ENCODE measurements around the gene RSL24D1.
A peak's percentile ranks its signal among the peaks of the same experiment; 100 is the strongest.
"Not testable (repeated sequence)": the region's sequence is repeated elsewhere in the genome, so short reads cannot be mapped to it uniquely, and the experiment has no call there.

The RSL24D1 gene

DNA sequence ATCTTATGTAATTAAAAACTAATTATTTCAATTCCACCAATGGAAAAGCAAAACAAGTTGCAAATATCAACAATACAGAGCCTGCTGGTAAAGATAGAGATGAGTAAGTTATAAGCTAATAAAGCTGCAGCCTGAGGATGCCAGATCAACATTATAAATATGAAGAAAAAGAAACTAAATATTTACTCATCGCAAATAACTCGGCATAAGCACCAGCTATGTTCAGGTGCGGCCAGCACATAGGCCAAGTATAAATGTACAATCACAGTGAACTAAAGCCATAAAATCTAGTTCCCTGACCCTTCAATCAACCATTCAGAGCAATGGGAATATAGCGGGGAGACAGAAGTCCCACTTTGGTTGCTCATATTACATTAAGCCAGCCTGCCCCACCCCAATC is 7.7 kb upstream of the RSL24D1 start:
- DNase-seq (ENCODE audit: low read depth), result no peak

DNA sequence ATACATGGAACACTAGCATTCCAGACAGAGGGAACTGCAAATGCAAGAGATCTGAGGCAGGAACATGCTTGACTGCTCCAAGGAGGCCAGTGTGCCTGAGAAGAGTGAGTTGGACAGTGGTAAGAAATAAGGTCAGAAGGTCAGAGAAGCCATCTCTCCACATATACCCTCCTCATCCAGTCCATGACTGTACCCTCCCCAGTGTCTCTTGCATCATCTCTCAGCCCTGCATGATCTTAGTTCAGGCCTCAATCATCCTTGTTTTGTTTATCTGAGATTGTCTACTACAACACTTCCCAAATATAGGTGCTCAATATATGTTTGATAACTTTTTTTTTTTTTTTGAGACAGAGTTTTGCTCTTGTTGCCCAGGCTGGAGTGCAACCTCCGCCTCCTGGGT is 5.5 kb upstream of the RSL24D1 start:
- DNase-seq (ENCODE audit: low read depth), result no peak

DNA sequence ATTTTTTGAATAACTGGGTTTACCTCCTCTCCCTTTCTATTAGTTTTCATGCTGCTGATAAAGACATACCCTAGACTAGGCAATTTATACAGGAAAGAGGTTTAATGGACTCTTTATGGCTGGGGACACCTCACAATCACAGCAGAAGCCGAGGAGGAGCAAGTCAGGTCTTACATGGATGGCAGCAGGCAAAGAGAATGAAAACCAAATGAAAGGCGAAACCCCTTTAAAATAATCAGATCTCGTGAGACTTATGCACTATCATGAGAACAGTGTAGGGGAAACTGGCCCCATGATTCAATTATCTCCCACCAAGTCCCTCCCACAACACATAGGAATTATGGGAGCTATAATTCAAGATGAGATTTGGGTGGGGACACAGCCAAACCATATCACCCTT is 2.0 kb upstream of the RSL24D1 start:
- DNase-seq (ENCODE audit: low read depth), result no peak

DNA sequence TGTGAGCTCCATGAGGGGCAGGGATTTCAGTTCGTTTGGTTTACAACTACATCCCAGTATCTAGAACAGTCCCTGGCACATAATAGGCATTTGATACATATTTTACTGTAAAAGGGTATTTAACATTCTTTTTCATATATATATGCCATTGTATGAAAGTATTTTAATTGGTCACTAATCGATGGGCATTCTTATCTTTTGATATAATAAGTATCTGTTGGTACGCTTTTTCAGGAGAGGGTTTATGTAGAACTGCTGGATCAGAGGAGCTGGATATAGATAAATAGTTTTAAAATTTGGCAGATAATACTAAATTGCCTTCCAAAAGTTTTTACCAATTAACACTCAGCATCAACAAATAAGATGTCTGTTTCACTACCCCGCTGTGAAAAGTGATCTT is 978 bp upstream of the RSL24D1 start:
- DNase-seq (ENCODE audit: low read depth), result no peak

DNA sequence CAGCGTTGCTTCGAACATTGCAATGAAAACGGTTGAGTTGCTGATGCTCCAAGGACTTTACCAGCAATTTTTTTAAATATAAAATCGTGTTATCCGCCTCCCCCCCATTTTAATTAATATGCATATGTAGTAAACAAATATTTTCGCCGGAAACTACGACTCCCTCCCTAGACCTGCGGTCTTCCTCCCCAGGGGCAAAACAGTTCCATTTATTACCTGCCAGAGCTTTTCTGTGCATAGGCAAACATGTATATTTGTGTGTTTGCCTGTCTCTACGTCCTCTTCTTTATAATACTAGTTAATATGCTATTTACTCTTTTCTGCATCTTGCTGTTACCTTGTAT is 593 bp upstream of the RSL24D1 start:
- no peak for DNase-seq (ENCODE audit: low read depth)

DNA sequence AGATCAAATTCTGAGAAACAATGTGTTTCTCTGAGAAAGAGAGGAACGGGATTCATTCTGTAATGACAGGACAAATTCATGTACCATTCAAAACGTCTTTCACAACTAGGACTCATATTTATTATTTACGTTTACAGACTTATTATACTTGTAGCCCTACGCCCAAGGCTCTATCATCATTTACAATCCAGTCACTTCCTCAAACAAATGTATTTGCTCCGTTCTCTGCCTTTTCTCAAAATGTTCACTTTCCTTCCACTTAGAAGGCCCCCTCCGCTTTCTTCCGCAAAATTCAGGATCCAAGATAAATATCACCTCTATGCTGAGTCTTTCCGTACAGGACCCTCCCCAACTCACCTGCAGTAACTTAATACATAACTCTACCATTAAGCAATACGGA is 745 bp downstream of the RSL24D1 start:
- no peak for DNase-seq (ENCODE audit: low read depth)

DNA sequence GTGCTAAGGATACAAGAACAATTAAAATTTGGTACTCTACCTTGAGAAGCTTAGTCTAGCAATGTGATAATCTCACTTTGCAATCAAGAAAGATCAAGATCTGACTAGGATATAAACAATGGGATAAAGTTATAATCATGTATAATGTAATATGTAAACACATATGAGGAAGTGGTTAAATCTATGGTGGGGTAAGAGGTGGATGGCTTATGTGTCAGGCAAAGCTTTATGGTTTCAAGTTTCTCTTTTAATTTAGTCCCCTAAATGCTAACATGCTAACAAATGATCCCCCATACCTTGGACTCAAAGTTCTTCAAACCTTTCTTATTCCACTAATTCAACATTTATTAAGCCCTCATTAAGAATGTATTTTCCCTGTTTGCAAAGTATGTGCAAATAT is 2.5 kb downstream of the RSL24D1 start:
- peak; percentile 11 for DNase-seq (ENCODE audit: low read depth)

DNA sequence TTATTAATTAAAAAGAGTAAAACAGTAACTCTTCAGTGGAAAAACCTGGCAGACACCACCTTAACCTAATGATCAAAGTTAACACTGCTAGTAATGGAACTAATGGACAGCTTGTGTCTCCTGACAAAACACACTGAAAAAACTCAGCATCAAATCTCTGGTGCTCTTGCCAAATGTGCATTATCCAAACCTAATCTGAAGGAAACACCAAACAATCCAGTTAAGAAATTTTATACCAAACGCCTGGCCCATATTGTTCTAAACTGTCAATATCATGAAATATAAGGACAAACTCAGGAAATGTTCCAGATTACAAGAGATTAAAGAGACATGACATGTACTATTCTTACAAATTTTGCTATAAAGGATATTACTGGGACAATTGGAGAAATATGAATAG is 10.4 kb downstream of the RSL24D1 start:
- DNase-seq (ENCODE audit: low read depth), result no peak

DNA sequence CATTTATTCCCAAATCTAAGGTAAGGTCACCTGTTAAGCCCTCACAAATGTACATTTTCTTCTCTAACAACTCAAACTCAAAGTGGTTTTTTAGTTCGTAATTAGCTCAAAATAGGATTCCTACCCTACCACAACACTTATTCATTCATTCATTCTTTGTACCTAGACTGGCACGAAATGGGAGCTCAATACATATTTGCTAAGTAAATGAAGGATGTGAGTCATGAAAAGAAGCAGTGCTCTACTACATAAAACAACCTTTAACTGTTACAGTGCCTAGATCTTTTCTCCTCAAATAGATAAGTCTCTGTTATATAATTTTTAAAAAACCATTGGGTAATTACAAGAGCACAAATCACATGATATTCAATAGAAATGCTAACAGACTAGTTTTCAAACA is 13.1 kb downstream of the RSL24D1 start:
- DNase-seq (ENCODE audit: low read depth), result no peak

DNA sequence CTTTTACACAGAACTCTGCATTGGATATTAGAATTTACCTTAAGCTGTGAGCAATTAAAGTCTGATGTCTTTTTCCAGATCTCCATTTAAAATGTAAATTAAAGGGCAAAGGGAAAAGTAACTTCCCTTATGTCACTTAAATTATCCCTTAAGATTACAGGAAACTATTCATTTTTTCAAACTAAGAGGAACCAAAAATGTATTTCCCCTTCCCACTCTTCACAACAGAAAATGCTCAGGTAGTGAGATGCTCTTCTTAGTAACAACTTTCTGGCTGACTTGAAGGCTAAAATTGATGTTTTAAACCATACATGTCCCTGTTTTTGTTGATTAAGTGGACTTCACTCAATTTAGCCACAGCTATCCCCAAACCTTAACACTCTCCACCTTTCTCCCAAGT is 17.6 kb downstream of the RSL24D1 start:
- DNase-seq (ENCODE audit: low read depth), result no peak

DNA sequence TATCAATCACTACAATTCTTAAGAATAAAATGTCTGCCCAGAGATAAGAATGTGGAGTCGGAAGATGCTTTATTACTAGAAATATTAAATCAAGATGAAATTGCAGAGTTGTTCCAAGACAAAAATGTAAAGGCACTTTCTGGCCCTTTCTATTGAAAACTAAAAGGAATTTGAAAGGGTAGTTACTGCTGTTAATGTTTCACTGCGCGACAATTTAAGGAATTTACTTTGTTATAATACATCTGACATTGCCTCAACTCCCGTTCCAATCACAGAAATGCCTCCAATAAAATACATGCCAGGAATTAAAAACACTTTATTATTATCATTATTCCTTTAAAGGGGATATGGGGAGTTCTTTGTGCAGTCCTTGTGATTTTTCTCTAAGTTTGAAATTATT is 26.4 kb downstream of the RSL24D1 start:
- DNase-seq (ENCODE audit: low read depth), result no peak

DNA sequence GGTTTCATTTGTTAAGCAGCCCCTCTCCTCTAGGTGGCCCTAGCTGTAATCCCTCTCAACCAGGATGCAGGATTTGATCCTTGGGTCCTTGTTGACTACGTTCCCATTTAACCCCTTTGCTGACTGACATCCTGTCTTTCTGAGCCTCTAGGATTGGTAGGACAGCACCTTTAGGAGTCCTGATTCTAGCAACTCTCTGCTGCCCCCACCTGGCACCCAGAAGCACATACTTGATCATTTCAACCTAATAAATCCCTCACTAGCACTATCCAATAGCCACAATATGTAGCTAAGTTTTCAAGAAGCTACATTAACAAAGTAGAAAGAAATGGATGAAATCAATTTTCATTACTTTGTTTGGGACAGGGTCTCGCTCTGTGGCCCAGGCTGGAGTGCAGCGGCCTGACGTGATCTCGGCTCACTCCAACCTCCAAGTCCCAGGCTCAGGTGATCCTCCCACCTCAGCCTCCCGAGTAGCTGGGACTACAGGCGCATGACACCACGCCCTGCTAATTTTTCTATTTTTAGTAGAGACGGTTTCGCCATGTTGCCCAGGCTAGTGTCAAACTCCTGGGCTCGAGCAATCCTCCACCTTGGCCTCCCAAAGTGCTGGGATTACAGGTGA is 28.3 kb downstream of the RSL24D1 start:
- DNase-seq (ENCODE audit: low read depth), result peak; percentile 40

DNA sequence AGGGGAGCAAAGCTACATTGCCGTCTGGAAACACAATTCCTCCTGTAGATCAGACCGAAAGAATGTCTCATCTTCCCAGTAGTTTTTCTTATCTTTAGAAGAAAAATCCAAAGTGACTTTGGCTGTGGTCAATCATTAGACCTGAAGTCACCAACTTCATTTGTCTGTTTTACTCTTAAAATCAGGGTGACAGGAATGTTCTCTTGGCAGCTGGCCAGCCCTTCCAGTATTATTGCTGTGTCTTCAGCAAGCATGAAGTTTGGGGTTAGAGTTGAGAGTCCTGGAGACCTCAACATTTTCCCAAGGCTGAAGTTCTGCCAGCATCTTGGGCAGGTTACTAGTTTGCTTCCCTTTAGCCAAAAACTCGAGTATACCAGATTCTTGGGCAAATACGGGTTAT is 32.5 kb downstream of the RSL24D1 start:
- no peak for DNase-seq (ENCODE audit: low read depth)

DNA sequence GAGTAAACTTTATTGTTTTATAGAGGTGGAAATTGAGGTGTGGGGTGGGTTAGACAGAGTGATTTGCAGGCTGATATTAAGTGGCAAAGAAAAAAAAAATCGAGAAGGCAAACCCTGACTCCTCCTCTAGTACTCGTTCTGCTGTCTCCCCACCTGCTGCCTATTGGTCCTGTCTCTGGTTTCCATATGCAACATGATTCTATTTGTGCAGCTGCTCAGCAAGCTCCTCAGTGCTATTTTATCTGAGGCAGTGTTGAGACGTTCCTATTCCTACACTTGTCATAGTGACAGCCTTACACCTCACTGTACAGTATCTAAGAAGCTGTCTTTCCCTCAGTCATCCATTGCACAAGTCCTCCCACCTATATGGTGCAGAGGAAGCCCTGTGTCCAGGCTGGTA is 45.1 kb downstream of the RSL24D1 start:
- no peak for DNase-seq (ENCODE audit: low read depth)

DNA sequence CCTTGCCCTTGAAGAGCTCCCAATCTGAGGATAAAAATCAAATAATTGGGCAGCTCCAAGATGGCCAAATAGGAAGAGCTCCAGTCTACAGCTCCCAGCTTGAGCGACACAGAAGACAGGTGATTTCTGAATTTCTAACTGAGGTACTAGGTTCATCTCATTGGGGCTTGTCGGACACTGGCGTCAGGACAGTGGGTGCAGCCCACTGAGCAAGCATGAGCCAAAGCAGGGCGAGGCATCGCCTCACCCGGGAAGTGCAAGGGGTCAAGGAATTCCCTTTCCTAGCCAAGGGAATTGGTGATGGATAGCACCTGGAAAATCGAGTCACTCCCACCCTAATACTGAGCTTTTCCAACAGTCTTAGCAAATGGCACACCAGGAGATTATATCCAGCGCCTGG is 53.6 kb downstream of the RSL24D1 start:
- not testable (repeated sequence) for DNase-seq (ENCODE audit: low read depth)

DNA sequence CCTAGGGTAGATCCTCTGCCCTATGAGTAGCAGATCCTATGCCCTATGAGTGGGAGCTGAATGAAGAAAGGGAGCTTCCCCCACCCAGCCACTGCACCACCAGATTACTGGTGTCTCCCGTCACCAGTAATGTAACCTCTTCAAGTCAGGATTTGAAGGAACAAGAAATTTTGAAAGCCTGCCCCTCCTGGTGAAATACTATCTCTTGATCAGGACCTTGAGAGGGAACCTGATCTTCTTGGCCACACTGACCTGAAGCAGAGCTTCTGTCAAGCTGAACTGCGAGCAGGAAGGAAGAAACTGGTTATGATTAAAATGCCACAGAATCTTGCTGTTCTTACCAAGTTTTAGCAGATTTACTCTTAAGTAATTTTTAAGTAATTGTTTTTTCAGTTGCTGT is 62.8 kb downstream of the RSL24D1 start:
- no peak for DNase-seq (ENCODE audit: low read depth)

DNA sequence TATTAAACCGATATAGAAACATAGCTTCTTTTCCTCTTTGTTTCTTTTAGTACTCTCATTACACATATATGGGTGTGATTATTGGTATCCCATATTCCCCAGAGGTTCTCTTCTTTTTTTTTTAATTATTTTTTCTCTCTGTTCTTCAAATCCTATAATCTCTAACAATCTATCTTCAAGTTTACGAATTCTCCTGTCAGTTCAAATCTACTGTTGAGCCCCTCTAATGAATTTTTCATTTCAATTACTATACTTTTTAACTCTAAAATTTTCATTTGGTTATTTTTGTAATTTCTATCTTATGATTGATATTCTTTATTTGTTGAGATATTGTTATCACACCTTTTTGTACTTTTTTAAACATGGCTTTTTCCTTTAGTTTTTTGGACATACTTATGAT is 64.1 kb downstream of the RSL24D1 start:
- DNase-seq (ENCODE audit: low read depth), result no peak

Data from fibroblast of gingiva (primary cell).